Epithelial cell of prostate (primary cell): ENCODE measurements around the gene TDRKH.
A peak's percentile ranks its signal among the peaks of the same experiment; 100 is the strongest.
"Not testable (repeated sequence)": the region's sequence is repeated elsewhere in the genome, so short reads cannot be mapped to it uniquely, and the experiment has no call there.

ENCODE experiments used
- DNase-seq: peaks from one replicate; pipeline ENCODE4 v3.0.0-alpha.2; 2011; ENCODE audit warnings: low read depth, low spot score
- H3K27ac ChIP-seq: fragments of 450-650 bp; 2 replicates; pipeline ENCODE4 v1.5.1; 2017; ENCODE audit warnings: mild to moderate bottlenecking

The TDRKH gene

GRCh38 chr1:151774256-151774922, 15.9 kb downstream of the TDRKH start:
- H3K27ac ChIP-seq, result peak overlapping the region; percentile 87
- no peak for DNase-seq

DNA sequence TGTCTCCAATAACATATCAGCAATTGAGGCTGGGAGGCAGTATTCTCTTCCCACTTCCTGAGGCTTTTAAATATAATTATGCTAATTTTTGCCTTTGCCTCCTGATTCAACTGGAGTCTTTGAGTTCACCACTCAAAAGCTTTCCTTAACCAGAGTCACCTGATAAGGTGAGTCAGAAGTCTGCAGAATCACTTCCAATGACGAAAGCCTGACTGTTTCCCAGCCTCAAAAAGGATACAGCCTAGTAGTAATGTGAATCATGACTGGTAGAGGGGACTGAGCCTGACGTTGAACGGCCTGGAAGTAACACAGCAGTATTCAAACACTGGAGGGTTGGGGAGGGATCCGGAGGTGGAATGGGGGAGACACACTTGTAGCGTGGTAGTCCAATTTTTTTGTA, 16.6 kb downstream of the TDRKH start:
- peak; percentile 77 for DNase-seq
- H3K27ac ChIP-seq, result peak overlapping the region; percentile 87

GRCh38 chr1:151769270-151769669, 21.0 kb downstream of the TDRKH start:
- H3K27ac ChIP-seq, DNase-seq: not testable (repeated sequence)

- H3K27ac ChIP-seq, result peak overlapping the region; percentile 54
- not testable (repeated sequence) for DNase-seq
These were observed 21.8 kb downstream of the TDRKH start for GRCh38 chr1:151768351-151769066.

DNA sequence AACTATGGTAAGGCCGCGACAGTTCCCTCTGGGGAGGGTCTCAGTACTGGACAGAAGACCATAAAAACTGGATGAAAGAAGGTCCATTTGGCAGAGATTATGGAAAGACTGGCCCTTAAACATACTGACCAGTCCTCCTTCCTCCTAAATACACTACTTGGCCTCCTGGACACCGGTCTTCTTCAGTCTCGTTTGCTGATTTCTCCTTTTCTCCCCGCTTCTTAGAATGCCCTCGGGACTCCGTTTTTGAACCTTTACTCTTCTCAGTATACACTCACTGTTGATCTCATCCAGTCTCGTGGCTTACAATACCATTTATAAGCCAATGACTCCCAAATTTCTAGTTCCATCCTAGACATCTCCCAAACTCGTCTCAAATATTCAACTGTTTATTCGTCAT, 26.3 kb downstream of the TDRKH start:
- peak overlapping the region; percentile 76 for H3K27ac ChIP-seq
- DNase-seq, result no peak

DNA sequence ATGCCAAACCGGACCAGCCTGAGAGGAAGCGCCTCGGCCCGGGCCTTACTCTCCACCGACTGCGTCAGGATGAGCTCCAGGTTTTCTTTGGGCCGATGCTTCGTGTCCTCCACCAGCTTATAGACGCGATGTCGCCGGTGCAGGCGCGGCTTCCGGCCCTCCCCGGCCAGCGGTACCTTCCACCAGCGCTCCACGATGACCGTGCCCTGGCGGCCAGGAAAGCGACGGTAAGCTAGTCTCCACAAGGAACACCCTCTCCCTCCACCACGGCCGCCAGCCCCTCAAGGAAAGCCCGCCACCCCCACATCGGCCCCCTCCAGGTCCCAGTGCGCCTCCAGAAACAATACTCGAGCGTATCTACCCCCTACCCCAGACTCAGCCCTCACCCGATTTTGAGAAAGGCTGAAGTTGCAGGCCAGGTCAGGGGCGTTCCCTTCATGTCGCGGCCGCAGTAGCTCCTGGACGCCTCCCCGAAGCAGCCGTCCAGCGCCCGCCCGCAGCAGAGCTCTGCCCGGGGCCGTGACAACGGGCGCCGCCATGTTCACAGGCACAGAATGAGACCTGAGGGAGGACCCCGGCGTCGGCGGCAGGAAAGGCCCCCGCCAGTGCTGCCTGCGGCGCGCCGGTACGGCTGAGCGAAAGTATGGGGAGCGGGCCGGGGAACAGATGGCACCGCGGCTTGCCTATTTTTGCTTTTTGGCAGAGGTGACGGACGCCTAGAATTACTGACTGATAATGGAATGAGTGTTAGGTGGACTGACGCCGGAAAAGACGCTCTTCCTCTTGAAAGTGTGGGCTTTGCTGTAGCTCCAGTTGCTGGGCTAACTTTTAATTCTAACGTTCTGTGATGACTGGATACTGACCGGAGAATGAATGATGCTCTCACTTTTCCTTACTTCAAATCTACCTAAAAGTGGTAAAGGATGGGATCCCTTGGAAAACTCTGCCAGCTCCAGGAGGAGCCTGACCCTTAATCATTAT, 27.1 kb downstream of the TDRKH start, which contains the start of gene MRPL9:
MRPL9 (minus strand) TSS at position 556 of the 981 bp plus-strand sequence; CDS start at position 539, 17 bp downstream.
- no peak for DNase-seq

GRCh38 chr1:151760597-151761385, 29.5 kb downstream of the TDRKH start:
- no peak overlapping the region for H3K27ac ChIP-seq
- no peak for DNase-seq

More for the DNA sequence above, 27.1 kb downstream of the TDRKH start, which contains the start of gene MRPL9:
- peak within 1 kb of the TSS; percentile 76 for H3K27ac ChIP-seq

DNA sequence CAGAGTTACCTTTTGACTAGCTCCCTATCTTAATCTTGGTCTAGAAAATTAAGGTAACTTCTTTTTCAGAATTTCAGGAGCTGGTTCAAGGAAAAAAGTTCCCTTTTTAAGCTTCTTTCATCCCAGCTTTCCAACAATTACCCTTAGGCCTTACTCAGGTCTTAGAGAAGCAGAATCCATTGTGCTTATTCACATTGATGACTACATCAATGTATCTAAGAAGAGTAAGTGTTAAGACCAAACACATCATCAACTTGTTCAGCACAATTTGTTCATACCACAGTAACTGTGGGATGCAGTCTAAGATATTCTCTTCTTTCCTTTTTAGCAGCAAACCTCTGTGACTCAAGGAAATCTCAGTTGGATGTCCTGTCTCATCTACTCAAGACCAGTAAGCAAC, 31.1 kb downstream of the TDRKH start:
- no peak for DNase-seq
- H3K27ac ChIP-seq, result no peak overlapping the region

DNA sequence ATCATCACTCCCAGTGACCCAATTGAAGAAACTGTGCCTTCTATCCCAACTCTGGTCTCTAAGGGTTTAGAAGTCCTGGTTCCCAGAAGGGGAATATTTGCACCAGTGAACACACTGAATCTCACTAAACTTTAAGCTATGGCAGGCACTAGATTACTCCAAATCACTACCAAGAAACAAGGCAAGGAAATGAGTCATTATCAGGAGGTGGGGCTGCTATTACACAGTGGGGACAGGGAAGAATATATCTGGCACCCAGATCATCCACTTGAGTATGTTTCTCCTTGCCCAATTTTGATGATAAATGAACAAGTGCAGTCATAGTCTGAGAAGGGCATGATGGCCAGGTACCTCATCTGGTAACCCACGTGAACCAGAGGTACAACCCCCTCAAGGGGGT, 34.0 kb downstream of the TDRKH start:
- H3K27ac ChIP-seq, result peak overlapping the region; percentile 15
- DNase-seq, result no peak

DNA sequence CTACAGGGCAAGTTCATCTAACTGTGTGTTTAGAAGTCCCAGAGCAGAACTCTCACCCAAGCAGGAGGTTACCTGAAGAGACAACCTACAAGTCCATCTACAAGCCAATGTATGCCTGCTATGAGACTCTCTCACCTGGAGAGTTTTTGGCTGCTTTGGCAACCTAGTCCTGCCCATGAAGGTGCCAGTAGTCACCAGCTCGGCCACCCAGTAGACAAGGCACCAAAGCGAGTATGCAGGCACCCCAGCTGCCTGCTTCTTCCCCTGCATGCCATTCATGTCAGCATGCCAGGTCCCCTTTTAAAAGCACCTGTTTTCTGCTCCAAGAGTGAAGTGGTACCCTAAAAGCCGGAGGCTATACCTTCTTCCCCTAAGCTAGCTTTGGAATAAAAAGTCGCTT, 48.8 kb downstream of the TDRKH start:
- no peak for DNase-seq
- H3K27ac ChIP-seq, result no peak overlapping the region

- peak; percentile 33 for DNase-seq
- no peak overlapping the region for H3K27ac ChIP-seq
These were observed 50.5 kb downstream of the TDRKH start for GRCh38 chr1:151739590-151740355.

DNA sequence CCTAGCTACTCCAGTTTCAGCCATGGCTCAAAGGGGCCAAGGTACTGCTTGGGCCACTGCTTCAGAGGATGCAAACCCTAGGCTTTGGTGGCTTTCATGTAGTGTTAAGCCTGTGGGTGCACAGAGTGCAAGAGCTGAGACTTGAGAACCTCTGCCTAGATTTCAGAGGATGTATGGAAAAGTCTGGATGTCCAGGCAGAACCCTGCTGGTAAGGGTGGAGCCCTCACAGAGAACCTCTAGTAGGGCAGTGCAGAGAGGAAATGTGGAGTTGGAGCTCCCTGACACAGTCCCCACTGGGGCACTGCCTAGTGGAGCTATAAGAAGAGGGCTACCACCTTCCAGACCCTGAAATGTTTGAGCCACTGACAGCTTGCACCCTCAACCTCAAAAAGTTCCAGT, 52.8 kb downstream of the TDRKH start:
- no peak for DNase-seq

GRCh38 chr1:151737026-151737425, 53.3 kb downstream of the TDRKH start:
- no peak for DNase-seq
- no peak overlapping the region for H3K27ac ChIP-seq

More for the DNA sequence above, 52.8 kb downstream of the TDRKH start:
- no peak overlapping the region for H3K27ac ChIP-seq

- H3K27ac ChIP-seq, DNase-seq: not testable (repeated sequence)
These were observed 56.3 kb downstream of the TDRKH start for GRCh38 chr1:151733995-151734394.

GRCh38 chr1:151733126-151733525, 57.2 kb downstream of the TDRKH start:
- no peak overlapping the region for H3K27ac ChIP-seq
- no peak for DNase-seq

DNA sequence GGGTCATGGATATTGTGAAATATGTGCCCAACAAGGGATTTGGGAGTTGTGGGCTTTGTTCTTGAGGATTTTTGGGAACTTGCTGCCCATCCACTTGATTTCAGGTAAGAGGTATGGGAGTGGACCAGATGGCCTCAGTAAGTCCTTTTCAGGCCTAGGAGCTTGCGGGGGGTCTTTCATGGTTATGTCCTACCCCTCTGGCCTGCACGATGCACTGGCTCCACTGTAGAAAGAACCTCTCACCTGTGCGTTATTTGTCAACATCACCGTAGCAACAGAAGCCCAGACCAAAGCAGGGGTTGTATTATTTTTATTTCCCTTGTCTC, 60.4 kb downstream of the TDRKH start:
- H3K27ac ChIP-seq, result no peak overlapping the region
- DNase-seq, result no peak

- no peak overlapping the region for H3K27ac ChIP-seq
- DNase-seq, result no peak
These were observed 60.9 kb downstream of the TDRKH start for GRCh38 chr1:151729157-151729965.
